Hematopoietic multipotent progenitor cell treated with erythropoietin and hydrocortisone succinate and interleukin-3 and kit ligand, for 17 days (in vitro differentiated cells): ENCODE results near the gene OR2V1.
A peak's percentile ranks its signal among the peaks of the same experiment; 100 is the strongest.
"Not testable (repeated sequence)": the region's sequence is repeated elsewhere in the genome, so short reads cannot be mapped to it uniquely, and the experiment has no call there.

Source experiments
- DNase-seq: peaks from one replicate; pipeline ENCODE4 v3.0.0-alpha.2; 2015; ENCODE audit warnings: low spot score

The OR2V1 gene

DNA sequence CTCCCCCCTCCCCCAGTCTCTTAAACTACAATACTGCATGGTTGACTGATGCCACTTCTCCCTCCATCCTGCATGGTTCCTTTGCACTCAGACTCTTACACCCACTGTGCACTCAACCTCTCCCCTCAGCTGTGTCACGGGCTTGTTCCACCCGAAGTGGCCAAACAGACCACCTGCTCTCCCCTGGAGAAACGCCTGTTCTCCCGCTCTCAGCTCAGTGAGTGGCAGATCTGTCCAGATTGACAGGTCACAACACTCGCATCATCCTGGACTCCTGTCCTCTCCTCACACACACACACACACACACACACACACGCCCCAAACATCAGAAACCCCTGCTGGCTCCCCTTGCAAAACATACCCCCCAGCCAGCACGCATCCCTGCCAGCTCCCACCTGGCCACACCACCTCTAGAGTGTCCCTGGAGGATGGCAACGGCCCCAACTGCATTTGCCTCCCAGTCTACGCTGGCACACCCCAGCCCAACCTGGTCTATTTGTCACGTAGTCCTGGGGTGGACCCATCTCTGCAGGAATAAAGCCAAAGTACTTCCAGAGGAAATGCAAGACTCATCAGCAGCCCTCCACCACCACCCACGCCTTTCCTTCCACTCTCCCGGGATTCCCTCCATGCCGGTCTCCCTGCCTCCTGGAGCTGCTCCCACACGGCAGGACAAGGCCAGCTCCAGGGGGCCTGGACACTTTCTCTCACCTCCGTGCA, 2.9 kb downstream of the OR2V1 start:
- DNase-seq: no peak

DNA sequence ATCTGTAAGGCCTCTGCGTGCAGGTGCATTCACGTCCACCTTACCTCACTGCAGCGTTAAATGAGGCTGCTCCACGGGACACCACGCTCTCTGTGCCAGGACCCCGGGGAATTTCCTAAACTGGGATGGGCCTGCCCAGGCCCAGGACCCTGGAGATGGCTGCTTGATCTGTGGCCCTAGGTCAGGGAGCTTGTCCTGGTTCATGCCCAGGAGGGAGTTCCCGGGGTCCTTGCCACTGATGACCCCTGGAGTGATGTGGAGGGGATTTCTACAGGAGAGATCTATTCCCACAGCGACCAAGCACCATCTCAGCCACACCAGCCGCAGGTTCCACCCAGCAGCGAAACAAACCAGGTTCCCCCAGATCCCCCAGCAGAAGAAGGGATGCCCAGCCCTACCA, 3.5 kb downstream of the OR2V1 start:
- no peak for DNase-seq

DNA sequence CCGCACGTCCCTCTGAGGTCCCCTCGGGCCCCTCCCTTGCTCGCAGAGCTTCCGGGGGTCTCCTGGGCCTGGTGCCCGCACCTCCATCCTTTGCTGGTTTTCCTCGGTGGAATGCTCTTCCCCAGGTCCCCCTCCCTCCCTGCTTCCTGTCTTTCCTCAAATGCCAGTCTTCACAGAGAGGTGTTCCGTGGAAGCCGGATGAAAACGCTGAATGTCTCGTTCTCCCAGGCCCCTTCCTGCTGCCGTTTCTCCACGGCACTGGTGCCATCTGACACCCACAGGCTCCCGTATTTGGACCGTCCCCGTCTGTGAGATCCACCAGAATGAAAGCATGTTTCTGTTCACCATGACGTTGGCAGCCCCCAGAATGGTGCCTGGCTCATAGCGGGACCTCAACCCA, 4.1 kb downstream of the OR2V1 start:
- DNase-seq: no peak

DNA sequence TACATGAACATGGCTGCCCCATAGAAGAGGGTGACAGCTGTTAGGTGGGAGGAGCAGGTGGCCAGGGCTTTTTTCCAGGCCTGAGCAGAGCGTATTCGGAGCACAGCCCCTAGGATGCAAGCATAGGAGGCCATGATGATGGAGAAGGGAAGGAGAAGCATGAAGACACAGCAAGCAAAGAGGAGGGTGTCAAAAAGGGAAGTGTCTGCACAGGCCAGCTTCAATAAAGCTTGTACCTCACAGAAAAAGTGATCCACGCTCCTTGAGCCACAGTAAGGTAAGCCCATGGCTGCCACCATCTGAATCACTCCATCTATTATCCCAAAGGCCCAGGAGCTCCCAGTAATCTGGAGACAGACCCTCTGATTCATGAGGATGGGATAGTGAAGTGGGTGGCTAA, 6.4 kb downstream of the OR2V1 start:
- no peak for DNase-seq

DNA sequence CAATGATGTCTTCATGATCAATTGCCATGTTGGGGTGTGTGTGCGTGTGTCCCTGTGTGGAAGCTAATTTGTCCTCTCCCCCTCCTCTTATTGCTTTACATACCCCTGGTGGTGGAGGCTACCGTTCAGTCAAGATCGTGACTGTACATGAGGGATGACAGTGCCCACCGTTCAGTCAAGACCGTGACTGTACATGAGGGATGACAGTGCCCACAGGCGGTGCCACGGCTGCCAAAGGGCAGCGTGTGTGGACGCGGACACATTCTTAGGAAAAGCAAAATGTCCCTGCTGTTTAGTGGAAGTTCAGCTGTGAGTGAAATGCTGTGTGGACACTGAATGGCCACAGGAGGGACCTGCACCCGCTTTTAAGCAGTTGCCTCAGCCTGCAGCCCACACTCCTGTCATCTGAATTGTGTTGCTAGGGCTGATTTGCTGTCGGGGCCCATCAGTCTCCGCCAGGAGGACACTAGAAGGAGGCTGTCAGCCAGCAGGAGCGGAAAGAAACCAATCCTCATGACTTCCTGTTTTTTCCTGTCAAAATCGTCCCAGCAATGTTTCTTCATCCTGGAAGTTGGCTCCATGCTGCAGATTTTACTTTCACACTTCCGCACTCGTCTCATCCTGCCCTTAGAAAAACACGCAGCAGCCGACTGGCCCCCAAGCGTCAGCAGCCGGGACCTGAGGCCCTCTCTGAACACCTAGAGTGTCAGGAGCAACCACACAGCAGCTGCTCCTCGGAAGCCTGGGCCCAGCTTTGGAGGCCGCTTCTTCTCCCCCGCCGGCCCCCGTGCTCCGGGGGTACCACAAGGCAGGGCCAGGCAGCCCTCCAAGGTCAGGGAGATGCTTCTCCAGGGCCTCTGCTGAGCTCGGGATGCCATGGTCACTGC, 9.1 kb downstream of the OR2V1 start:
- no peak for DNase-seq

DNA sequence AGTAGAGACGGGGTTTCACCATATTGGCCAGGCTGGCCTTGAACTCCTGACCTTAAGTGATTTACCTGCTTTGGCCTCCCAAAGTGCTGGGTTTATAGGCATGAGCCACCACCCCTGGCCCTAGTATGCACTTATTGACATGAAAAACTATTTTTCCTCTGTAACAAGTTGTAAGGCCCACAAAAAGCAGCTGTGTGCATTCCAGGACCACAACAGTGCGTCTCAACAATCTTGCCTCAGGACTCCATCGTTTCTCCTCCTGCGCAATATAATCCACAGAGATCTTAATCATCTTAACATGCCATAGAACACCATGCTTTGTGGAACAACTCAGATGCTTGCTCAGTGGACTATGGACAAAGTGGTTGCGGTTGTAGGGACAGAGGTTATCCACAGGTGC, 10.2 kb downstream of the OR2V1 start:
- DNase-seq: no peak

DNA sequence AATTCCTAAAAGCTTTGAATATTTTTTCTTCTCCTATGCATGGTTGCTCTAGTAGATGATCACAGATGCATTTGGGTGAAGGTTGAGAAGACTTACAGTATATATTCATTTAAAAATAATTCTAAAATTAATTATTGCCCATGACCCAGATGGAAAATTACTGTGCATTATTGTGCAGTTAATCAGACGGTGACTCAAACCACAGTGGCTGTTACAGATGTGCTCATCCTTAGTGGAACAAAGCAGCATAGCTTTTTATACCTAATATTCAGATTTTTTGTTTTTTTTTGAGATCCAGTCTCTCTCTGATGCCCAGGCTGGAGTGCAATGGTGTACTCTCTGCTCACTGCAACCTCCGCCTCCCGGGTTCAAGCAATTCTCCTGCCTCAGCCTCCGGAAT, 10.7 kb downstream of the OR2V1 start:
- no peak for DNase-seq

DNA sequence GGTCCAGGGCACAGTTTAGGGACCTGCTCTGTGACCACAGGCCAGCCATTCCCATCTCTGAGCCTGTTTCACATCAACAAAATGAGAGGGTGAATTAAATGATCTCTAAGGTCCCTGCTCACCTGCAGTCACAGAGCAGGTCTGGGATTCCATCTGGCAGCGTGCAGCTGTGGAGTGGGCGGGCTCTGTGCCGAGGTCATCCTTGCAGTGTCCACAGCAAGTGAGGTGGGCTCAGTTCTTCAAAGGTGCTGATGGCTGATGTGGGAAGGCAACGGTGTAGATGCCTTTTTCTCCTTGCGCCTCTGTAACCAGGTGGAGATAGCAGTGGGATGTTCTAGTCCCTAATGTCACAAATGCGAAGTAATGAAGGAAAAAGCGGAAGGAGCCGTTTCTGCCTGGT, 11.9 kb downstream of the OR2V1 start:
- DNase-seq: no peak

DNA sequence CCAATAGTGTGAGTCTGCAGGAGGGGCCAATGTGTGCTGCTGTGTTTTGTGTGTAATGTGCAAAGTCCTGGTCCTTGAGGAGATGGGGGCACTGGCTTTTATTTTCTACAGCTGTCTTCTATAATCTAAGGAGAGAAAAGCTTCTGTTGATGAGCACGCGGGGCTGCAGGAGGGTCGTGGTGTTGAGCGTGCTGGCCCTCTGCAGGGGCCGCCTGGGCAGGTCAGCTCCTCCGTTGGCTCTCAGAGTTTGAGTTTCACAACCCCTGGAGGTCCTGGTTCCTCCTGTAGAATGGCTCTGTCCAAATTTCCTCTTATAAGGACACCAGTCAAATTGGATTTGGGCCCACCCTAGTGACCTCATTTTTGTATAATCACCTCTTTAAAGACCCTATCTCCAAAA, 12.6 kb downstream of the OR2V1 start:
- DNase-seq: no peak

DNA sequence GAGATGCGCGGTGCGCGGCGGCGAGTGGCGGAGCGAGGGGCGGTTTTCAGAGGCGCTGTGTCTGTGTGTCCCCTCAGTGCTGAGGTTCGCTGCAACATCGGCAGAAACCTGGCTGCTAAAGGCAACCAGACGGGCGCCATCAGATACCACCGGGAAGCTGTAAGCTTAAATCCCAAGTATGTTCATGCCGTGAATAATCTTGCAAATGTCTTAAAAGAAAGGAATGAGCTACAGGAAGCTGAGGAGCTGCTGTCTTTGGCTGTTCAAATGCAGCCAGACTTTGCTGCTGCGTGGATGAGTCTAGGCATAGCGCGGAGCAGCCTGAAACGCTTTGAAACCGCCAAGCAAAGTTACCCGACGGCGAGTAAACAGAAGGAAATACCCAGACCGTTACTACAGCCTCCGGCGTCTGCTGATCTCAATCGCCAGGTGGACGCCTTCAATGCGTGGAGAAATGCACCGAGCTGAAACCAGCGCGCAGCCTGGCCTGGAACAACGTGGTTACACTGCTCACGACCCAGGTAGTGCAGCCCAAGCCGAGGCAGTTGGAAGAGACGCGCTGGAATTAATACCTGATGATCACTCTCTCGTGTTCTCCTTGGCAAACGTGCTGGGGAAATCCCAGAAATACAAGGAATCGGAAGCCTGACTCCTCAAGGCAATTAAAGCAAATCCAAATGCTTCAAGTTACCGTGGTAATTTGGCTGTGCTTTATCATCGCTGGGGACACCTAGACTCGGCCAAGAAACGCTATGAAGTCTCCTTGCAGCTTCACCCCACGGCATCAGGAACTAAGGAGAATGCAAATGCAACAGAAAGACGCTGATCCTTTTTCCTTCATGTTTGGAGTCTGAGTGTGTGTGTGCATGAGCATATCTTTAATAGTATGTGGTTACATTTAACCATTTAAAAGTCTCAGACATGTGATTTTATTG, 15.9 kb downstream of the OR2V1 start:
- DNase-seq: no peak

DNA sequence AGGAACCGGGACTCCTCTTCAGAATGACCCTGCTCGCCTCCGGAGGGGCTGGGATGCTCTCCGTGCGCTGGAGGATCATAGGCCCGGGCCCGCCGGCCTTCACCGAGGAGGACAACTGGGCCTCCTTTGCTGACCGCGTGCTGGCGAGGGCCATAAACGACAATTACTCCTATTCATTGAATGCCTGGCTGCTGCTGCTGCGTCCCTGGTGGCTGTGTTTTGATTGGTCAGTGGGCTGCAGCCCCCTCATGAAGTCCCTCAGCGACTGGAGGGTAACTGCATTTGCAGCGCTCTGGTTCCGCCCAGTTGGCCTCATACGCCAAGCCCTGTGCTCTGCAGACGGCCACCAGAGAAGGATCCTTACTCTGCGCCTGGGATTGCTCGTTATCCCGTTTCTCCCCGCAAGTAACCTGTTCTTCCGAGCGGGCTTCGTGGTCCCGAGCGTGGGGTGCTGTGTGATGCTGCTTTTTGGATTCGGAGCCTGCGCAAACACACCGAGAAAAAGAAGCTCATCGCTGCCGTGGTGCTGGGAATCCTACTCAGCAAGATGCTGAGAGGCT, 16.6 kb downstream of the OR2V1 start:
- DNase-seq: no peak

DNA sequence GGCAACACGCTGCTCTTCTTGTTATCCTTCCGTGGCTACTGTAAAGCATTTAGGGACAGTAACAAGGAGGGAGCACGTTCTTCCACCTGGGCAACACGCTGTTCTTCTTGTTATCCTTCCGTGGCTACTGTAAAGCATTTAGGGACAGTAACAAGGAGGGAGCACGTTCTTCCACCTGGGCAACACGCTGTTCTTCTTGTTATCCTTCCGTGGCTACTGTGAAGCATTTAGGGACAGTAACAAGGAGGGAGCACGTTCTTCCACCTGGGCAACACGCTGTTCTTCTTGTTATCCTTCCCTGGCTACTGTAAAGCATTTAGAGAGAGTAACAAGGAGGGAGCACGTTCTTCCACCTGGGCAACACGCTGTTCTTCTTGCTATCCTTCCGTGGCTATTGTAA, 17.4 kb downstream of the OR2V1 start:
- not testable (repeated sequence) for DNase-seq

DNA sequence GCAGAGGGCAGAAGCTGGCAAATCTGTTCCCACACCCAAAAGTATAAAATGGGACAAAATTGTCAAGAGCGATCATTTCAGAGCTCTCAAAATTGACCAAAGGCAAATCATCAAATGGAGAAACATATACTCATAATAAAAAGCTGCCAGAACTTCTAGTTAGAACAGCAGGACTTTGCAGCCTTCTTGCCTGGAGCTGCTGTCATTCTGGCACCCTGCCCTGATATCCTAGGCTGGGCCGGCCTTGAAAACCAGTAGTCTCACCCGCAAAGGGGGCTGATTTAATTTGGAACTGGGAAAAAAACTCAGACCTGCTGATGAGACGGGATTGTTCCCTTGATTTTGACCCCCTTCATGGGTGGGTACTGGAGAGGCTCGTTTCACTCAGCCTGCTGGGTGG, 18.5 kb downstream of the OR2V1 start:
- DNase-seq: no peak

DNA sequence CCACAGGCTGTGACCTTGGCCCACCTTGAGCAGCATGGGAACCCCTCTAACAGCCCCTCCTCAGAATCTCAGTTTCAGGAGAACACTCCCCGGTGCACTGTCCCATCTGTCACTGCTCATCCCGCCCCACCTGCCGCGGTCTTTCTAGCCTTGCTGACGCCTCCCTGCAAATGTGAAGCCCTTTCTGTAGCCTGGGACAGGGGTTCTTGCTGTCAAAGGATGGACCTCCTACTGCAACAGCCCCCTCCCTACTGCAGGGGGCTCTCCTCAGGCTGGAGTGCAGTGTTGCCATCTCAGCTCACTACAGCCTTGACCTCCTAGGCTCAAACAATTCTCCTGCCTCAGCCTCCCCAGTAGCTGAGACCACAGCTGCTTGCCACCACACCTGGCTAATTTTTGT, 20.0 kb downstream of the OR2V1 start:
- no peak for DNase-seq

DNA sequence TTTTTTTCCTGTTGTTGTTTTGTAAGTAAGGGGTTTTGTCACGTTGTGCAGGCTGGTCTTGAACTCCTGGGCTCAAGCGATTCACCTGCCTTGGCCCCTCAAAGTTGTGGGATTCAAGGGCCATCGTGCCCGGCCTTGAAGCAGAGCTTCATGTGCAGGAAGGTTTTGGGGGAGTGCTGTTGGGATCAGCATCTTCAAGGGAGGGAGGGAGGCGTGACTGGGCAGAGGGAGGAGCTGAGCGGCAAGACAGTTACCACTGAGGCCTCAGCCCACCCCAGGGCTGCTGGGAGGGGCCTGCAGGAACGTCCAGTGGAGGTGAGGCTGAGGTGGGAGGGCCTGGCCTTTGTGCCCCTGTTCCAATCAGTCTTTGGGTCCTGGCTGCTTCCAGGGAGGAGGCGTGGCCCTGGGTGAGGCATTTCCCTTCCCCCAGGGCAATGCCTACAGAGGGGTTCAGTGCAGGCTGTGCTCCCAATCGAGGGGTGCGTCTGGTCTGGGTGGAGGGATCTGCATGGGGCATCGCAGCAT, 21.4 kb downstream of the OR2V1 start:
- peak; percentile 31 for DNase-seq

DNA sequence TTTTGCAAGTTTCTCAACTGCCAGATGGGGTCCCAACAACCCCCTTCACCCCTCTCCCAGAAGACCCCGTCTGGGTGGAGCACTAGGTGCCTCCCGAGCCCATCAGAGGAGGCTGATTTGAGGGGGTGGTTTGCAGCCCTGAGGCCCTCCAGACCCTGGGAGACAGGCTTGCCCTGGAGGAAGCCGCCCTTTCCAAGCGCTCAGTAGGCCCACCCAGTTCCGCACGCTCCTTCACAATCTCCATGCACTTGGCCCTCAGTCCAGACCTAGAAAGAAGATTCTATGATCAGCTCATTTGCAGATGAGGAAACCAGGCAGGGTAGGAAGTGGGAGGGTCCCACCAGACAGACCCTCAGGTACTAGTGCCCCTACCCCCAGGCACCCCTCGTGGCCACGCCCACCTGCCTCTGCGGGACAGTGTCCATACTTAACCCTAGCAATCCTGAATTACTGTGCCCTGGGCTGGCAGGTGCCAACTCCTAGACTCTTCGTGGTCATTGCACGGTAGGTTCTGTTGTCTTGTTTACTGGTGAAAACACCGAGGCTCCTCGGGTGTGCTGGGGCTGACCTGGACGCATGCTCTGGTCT, 22.3 kb downstream of the OR2V1 start:
- no peak for DNase-seq

DNA sequence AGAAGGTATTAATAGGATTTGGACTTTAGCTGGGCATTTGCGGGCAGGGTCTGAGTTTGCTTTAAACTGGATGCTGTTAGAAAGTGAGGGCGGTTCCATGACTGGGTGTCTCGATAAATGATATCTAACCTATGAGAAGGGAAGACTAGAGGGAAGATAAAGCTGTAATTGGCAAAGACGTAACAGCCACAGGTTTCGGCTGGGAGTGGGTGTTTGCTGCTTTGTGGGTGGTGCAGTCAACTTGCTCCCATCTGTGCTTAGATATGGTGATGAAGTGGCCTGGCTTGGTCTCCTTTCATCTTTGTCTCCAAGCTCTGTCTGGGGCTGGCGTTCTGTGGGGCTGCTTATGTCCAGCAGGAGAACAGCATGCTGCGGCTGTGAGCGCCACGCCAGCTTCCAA, 23.3 kb downstream of the OR2V1 start:
- DNase-seq: peak; percentile 72

DNA sequence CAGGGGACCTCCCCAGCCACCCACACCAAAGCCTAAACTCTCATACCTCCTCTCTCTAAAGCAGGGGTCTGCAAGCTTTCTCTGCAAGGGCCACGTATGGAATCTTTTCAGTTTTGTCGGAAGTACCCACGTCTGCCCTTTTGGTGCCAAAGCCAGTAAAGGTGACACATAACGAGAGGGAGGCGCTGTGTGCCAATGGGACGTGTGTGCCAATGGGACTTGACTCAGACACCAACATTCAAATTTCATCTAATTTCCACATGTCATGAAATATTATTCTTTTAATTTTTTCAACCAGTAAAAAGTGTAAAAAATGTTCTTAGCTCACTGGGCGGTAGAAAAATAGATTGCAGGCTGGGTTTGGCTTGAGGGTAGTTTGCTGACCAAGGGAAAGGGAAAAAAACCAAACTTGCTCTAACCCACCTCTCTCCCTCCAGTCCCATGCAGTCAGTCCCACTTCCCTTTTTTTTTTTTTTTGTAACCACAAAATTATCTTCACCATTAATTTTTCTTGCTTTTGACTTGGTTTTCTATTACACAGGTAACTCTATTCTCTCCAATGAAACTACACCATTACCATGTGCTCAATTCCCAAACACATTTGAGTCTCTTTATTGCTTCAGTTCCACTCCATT, 25.5 kb downstream of the OR2V1 start:
- no peak for DNase-seq

DNA sequence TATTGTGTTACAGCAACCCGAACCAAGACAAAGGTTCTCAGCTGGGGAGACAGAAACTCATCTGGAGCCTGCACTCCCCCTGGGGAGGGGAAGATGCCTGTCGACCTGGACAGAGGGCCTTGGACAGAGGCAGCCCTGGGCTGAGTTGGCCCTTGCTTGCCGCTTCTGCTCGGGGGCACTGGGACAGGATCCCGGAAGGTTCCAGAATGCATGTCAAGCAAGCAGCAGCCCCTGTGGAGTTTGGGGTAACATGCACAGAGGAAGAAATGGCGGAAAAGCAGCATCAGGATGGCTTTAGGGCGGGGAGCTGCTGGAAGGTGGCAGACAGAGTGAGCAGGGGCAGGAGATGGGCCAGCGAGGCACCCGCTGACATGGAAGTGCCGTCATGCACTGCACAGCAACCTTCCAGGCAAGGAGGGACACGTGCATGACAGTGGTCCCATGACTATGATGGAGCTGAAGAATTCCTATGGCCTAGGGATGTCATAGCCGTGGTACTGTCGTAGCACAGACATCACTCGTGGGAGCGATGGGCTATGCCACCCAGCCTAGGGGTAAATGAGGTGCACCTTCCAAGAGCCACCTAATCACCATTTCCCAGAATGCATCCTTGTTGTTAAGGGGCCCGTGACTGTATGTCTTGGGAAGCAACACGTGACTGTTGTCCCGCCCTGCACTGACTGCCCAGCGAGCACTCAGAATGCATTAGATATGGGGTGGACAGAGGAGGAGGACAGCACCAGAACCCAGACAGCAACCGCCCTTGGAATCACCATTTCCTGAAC, 26.2 kb downstream of the OR2V1 start:
- peak; percentile 38 for DNase-seq

DNA sequence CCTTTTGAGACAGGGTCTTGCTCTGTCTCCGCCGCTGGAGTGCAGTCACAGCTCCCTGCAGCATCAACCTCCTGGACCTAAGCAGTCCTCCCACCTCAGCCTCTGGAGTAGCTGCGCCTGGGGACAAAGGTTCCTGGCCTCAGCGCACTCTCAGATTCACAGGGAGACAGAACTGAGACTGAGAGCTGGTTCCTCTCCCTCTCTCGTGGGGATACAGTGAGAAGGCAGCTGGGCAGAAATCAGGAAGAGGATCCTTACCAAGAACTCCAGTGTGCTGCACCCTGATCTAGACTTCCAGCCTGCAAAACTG, 26.8 kb downstream of the OR2V1 start:
- not testable (repeated sequence) for DNase-seq
